Measurements from ENCODE around the gene WDFY3.

Gene WDFY3

GRCh38 chr4:84917869-84918600 is 48.5 kb downstream of the WDFY3 start:
- in situ Hi-C loops (cut with MboI; ENCODE audit: low sequenced_read_pairs, unreplicated experiment): no loop called here
- DNase-seq (ENCODE audit: low spot score): no peak
- no peak for TF ChIP-seq CTCF (IDR thresholded peaks at IDR 0.05; ENCODE audit: borderline replicate concordance, control extremely low read depth, extremely low read depth, insufficient read depth, missing control alignments)

GRCh38 chr4:84917086-84917821 is 49.2 kb downstream of the WDFY3 start:
- in situ Hi-C loops (cut with MboI; ENCODE audit: low sequenced_read_pairs, unreplicated experiment): no loop called here
- no peak for DNase-seq (ENCODE audit: low spot score)

GRCh38 chr4:84916227-84916626 is 50.3 kb downstream of the WDFY3 start:
- no peak for TF ChIP-seq CTCF (IDR thresholded peaks at IDR 0.05; ENCODE audit: borderline replicate concordance, control extremely low read depth, extremely low read depth, insufficient read depth, missing control alignments)
- in situ Hi-C loops (cut with MboI; ENCODE audit: low sequenced_read_pairs, unreplicated experiment): no loop called here
- no peak for DNase-seq (ENCODE audit: low spot score)

More at GRCh38 chr4:84917086-84917821, 49.2 kb downstream of the WDFY3 start:
- no peak for TF ChIP-seq CTCF (IDR thresholded peaks at IDR 0.05; ENCODE audit: borderline replicate concordance, control extremely low read depth, extremely low read depth, insufficient read depth, missing control alignments)

- no peak for TF ChIP-seq CTCF (IDR thresholded peaks at IDR 0.05; ENCODE audit: borderline replicate concordance, control extremely low read depth, extremely low read depth, insufficient read depth, missing control alignments)
- in situ Hi-C loops (cut with MboI; ENCODE audit: low sequenced_read_pairs, unreplicated experiment): no loop called here
- no peak for DNase-seq (ENCODE audit: low spot score)
These were observed 51.1 kb downstream of the WDFY3 start for GRCh38 chr4:84915396-84915780.

- TF ChIP-seq CTCF (IDR thresholded peaks at IDR 0.05; ENCODE audit: borderline replicate concordance, control extremely low read depth, extremely low read depth, insufficient read depth, missing control alignments): no peak
- in situ Hi-C loops (cut with MboI; ENCODE audit: low sequenced_read_pairs, unreplicated experiment): no loop called here
- DNase-seq (ENCODE audit: low spot score): no peak
These were observed 51.6 kb downstream of the WDFY3 start for GRCh38 chr4:84914686-84915395.

GRCh38 chr4:84913176-84913575 is 53.3 kb downstream of the WDFY3 start:
- in situ Hi-C loops (cut with MboI; ENCODE audit: low sequenced_read_pairs, unreplicated experiment): no loop called here
- no peak for DNase-seq (ENCODE audit: low spot score)
- no peak for TF ChIP-seq CTCF (IDR thresholded peaks at IDR 0.05; ENCODE audit: borderline replicate concordance, control extremely low read depth, extremely low read depth, insufficient read depth, missing control alignments)

Measured in GM13976 (cell line).